Coronary artery (tissue), 2 donors: ENCODE measurements around the gene HLTF.

ENCODE experiments used
- DNase-seq: peaks from one replicate; pipeline ENCODE4 v3.0.0-alpha.2; 2017; ENCODE audit warnings: low spot score
- H3K27ac ChIP-seq, 2 donors: fragments of 200-600 bp; sonication (generic); one replicate each; pipeline ENCODE4 v1.5.1; 2016 to 2019
- H3K4me3 ChIP-seq: fragments of 200-600 bp; sonication (generic); 2 replicates; pipeline ENCODE4 v1.5.1; 2016; ENCODE audit warnings: mild to moderate bottlenecking, moderate library complexity
- CTCF ChIP-seq: fragments of 200-600 bp; sonication (generic); IDR thresholded peaks from one replicate; pipeline ENCODE4 v1.5.1; 2019; ENCODE audit warnings: antibody characterized with exemption

HLTF gene

GRCh38 chr3:149010966-149011365 is 75.4 kb downstream of the HLTF start:
- TF ChIP-seq CTCF: no peak
- Histone ChIP-seq H3K4me3 (no peak overlapping the region), H3K27ac (peak overlapping the region; percentile 50 to 64)
- no peak for DNase-seq

GRCh38 chr3:149010504-149010951 is 75.8 kb downstream of the HLTF start:
- no peak for DNase-seq
- TF ChIP-seq CTCF: no peak
- H3K4me3 ChIP-seq: no peak overlapping the region
- H3K27ac ChIP-seq: peak overlapping the region; percentile 50 to 64

GRCh38 chr3:149009732-149010131 is 76.6 kb downstream of the HLTF start:
- TF ChIP-seq CTCF: no peak
- H3K4me3 ChIP-seq: no peak overlapping the region
- no peak for DNase-seq
- no peak overlapping the region for H3K27ac ChIP-seq

GRCh38 chr3:149007567-149008257 is 78.6 kb downstream of the HLTF start:
- H3K4me3 ChIP-seq: no peak overlapping the region
- H3K27ac ChIP-seq: no peak overlapping the region
- DNase-seq: no peak
- no peak for TF ChIP-seq CTCF

- DNase-seq: no peak
- Histone ChIP-seq H3K4me3 (no peak overlapping the region), H3K27ac (no peak overlapping the region)
- TF ChIP-seq CTCF: no peak
These were observed 80.9 kb downstream of the HLTF start for GRCh38 chr3:149005416-149005815.

GRCh38 chr3:149004622-149005021 is 81.7 kb downstream of the HLTF start:
- no peak for TF ChIP-seq CTCF
- DNase-seq: no peak
- no peak overlapping the region for H3K4me3 ChIP-seq
- H3K27ac ChIP-seq: peak overlapping the region; percentile 20 to 21

GRCh38 chr3:149003653-149004305 is 82.6 kb downstream of the HLTF start:
- no peak for DNase-seq
- no peak overlapping the region for H3K27ac ChIP-seq
- H3K4me3 ChIP-seq: no peak overlapping the region
- TF ChIP-seq CTCF: no peak
